Immature natural killer cell (primary cell): ENCODE data around the gene RBP3. TPM values are rescaled to one million over a fixed set of nuclear protein-coding genes. Genes with fewer than 3 reads are reported as not detected.

Source experiments
- DNase-seq, 3 donors: peaks; one replicate each; pipeline ENCODE4 v3.0.0; 2022; ENCODE audit warnings: mixed read lengths in 1 of 3
- H3K27ac Mint-ChIP-seq, 6 donors: one replicate each; pipeline ENCODE4 v1.8.0; 2020; ENCODE audit warnings: mixed read lengths in 6 of 6, mild to moderate bottlenecking in 5 of 6, inconsistent platforms in 4 of 6, moderate library complexity in 3 of 6
- H3K27me3 Mint-ChIP-seq, 3 donors: one replicate each; pipeline ENCODE4 v1.8.0; 2020 to 2021; ENCODE audit warnings: low read depth in 3 of 3, mild to moderate bottlenecking in 3 of 3, mixed read lengths in 3 of 3, moderate library complexity in 3 of 3, inconsistent platforms in 1 of 3
- H3K36me3 Mint-ChIP-seq, 3 donors: one replicate each; pipeline ENCODE4 v1.8.0; 2020; ENCODE audit warnings: mixed read lengths in 3 of 3, inconsistent platforms in 2 of 3, mild to moderate bottlenecking in 2 of 3
- H3K4me1 Mint-ChIP-seq, 2 donors: one replicate each; pipeline ENCODE4 v1.8.0; 2020; ENCODE audit warnings: inconsistent platforms in 2 of 2, mild to moderate bottlenecking in 2 of 2, mixed read lengths in 2 of 2, moderate library complexity in 1 of 2
- H3K4me3 Mint-ChIP-seq, 5 donors: one replicate each; pipeline ENCODE4 v1.8.0; 2020; ENCODE audit warnings: mild to moderate bottlenecking in 5 of 5, mixed read lengths in 5 of 5, inconsistent platforms in 3 of 5, moderate library complexity in 3 of 5
- H3K9me3 Mint-ChIP-seq, 6 donors: one replicate each; pipeline ENCODE4 v1.8.0; 2020; ENCODE audit warnings: mild to moderate bottlenecking in 6 of 6, mixed read lengths in 6 of 6, inconsistent platforms in 4 of 6, moderate library complexity in 3 of 6
- polyA plus RNA-seq, 3 donors: library from polyadenylated mRNA; unstranded; fragments of 300-500 nt; fragmentation: Illumina TruSeq; gene quantifications; one replicate each; pipeline ENCODE4 v1.2.3, GENCODE V29; 2021

Gene RBP3
- polyA plus RNA-seq, 3 donors from 2014 or later: not detected

- Mint-ChIP-seq H3K27ac (no peak overlapping the region), H3K27me3 (peaks cover 0 to 4% (median 3%) of the 10 kb centered on the region in 3 donors), H3K36me3 (no peaks in the 10 kb centered on the region), H3K4me3 (no peak overlapping the region), H3K4me1 (no peaks in the 10 kb centered on the region), H3K9me3 (no peaks in the 10 kb centered on the region)
- no peak for DNase-seq
Measured at GRCh38 chr10:47371629-47372485, 23.7 kb downstream of the RBP3 start.

- Mint-ChIP-seq H3K36me3 (no peaks in the 10 kb centered on the region), H3K4me1 (no peaks in the 10 kb centered on the region), H3K9me3 (no peaks in the 10 kb centered on the region), H3K4me3 (no peak overlapping the region), H3K27me3 (peaks cover 3 to 9% (median 4%) of the 10 kb centered on the region in 3 donors), H3K27ac (no peak overlapping the region)
- no peak for DNase-seq
Measured at GRCh38 chr10:47372726-47373125, 24.6 kb downstream of the RBP3 start.

- DNase-seq: no peak
- H3K4me3 Mint-ChIP-seq: no peak overlapping the region
- no peak overlapping the region for H3K27ac Mint-ChIP-seq
- H3K4me1 Mint-ChIP-seq: no peaks in the 10 kb centered on the region
- peaks cover 4 to 10% (median 7%) of the 10 kb centered on the region in 3 donors for H3K27me3 Mint-ChIP-seq
- no peaks in the 10 kb centered on the region for H3K36me3 Mint-ChIP-seq
- no peaks in the 10 kb centered on the region for H3K9me3 Mint-ChIP-seq
Measured at GRCh38 chr10:47374611-47375536, 26.7 kb downstream of the RBP3 start.

- Mint-ChIP-seq H3K27ac (no peak overlapping the region), H3K36me3 (no peaks in the 10 kb centered on the region), H3K4me1 (no peaks in the 10 kb centered on the region), H3K9me3 (peaks cover 0 to 2% (median 0%) of the 10 kb centered on the region in 6 donors), H3K27me3 (peaks cover 8 to 19% (median 14%) of the 10 kb centered on the region in 3 donors), H3K4me3 (no peak overlapping the region)
- DNase-seq: no peak
Measured at GRCh38 chr10:47376522-47377220, 28.5 kb downstream of the RBP3 start.

GRCh38 chr10:47378183-47378510 is 30.0 kb downstream of the RBP3 start:
- no peak overlapping the region for H3K4me3 Mint-ChIP-seq
- no peak for DNase-seq
- H3K4me1 Mint-ChIP-seq: no peaks in the 10 kb centered on the region
- H3K9me3 Mint-ChIP-seq: peaks cover 0 to 2% (median 0%) of the 10 kb centered on the region in 6 donors
- H3K27me3 Mint-ChIP-seq: peaks cover 6 to 23% (median 14%) of the 10 kb centered on the region in 3 donors
- H3K27ac Mint-ChIP-seq: no peak overlapping the region
- H3K36me3 Mint-ChIP-seq: no peaks in the 10 kb centered on the region

GRCh38 chr10:47378606-47379444 is 30.7 kb downstream of the RBP3 start:
- Mint-ChIP-seq H3K4me1 (peaks cover 2 to 3% of the 10 kb centered on the region in 2 donors), H3K27ac (no peak overlapping the region), H3K27me3 (peaks cover 4 to 28% (median 14%) of the 10 kb centered on the region in 3 donors), H3K9me3 (peaks cover 0 to 2% (median 0%) of the 10 kb centered on the region in 6 donors), H3K4me3 (no peak overlapping the region), H3K36me3 (no peaks in the 10 kb centered on the region)
- no peak for DNase-seq

GRCh38 chr10:47379445-47379785 is 31.3 kb downstream of the RBP3 start:
- H3K4me3 Mint-ChIP-seq: no peak overlapping the region
- H3K27me3 Mint-ChIP-seq: peaks cover 4 to 28% (median 14%) of the 10 kb centered on the region in 3 donors
- H3K27ac Mint-ChIP-seq: no peak overlapping the region
- no peaks in the 10 kb centered on the region for H3K36me3 Mint-ChIP-seq
- H3K4me1 Mint-ChIP-seq: peaks cover 4 to 7% of the 10 kb centered on the region in 2 donors
- peaks cover 0 to 2% (median 0%) of the 10 kb centered on the region in 6 donors for H3K9me3 Mint-ChIP-seq
- no peak for DNase-seq

- H3K4me3 Mint-ChIP-seq: no peak overlapping the region
- no peak overlapping the region for H3K27ac Mint-ChIP-seq
- H3K27me3 Mint-ChIP-seq: peaks cover 4 to 31% (median 16%) of the 10 kb centered on the region in 3 donors
- peaks cover 7 to 11% of the 10 kb centered on the region in 2 donors for H3K4me1 Mint-ChIP-seq
- DNase-seq: no peak
- peaks cover 0 to 2% (median 0%) of the 10 kb centered on the region in 6 donors for H3K9me3 Mint-ChIP-seq
- H3K36me3 Mint-ChIP-seq: no peaks in the 10 kb centered on the region
Measured at GRCh38 chr10:47379901-47380300, 31.7 kb downstream of the RBP3 start.

GRCh38 chr10:47380341-47381102 is 32.4 kb downstream of the RBP3 start:
- no peak overlapping the region for H3K4me3 Mint-ChIP-seq
- DNase-seq: no peak
- no peaks in the 10 kb centered on the region for H3K36me3 Mint-ChIP-seq
- no peak overlapping the region for H3K27ac Mint-ChIP-seq
- H3K4me1 Mint-ChIP-seq: peaks cover 8 to 13% of the 10 kb centered on the region in 2 donors
- H3K27me3 Mint-ChIP-seq: peaks cover 4 to 34% (median 16%) of the 10 kb centered on the region in 3 donors
- peaks cover 0 to 2% (median 0%) of the 10 kb centered on the region in 6 donors for H3K9me3 Mint-ChIP-seq

- peaks cover 0 to 2% (median 0%) of the 10 kb centered on the region in 6 donors for H3K9me3 Mint-ChIP-seq
- H3K4me1 Mint-ChIP-seq: peaks cover 8 to 13% of the 10 kb centered on the region in 2 donors
- no peaks in the 10 kb centered on the region for H3K36me3 Mint-ChIP-seq
- H3K4me3 Mint-ChIP-seq: no peak overlapping the region
- no peak for DNase-seq
- no peak overlapping the region for H3K27ac Mint-ChIP-seq
- peaks cover 4 to 39% (median 13%) of the 10 kb centered on the region in 3 donors for H3K27me3 Mint-ChIP-seq
Measured at GRCh38 chr10:47381103-47381395, 32.9 kb downstream of the RBP3 start.

- Mint-ChIP-seq H3K36me3 (no peaks in the 10 kb centered on the region), H3K4me1 (peaks cover 8 to 13% of the 10 kb centered on the region in 2 donors), H3K27me3 (peaks cover 4 to 39% (median 13%) of the 10 kb centered on the region in 3 donors), H3K9me3 (peaks cover 0 to 2% (median 0%) of the 10 kb centered on the region in 6 donors), H3K27ac (no peak overlapping the region), H3K4me3 (no peak overlapping the region)
- DNase-seq: no peak
Measured at GRCh38 chr10:47381427-47382379, 33.5 kb downstream of the RBP3 start.
